IPS DF 6.9 (cell line): ENCODE data around the gene APOL1.
"Not testable (repeated sequence)": the region's sequence is repeated elsewhere in the genome, so short reads cannot be mapped to it uniquely, and the experiment has no call there.

Experiments used
- DNase-seq: peaks from one replicate; pipeline ENCODE4 v3.0.0-alpha.2; 2013; ENCODE audit warnings: low read depth, low spot score
- H3K27ac ChIP-seq: one replicate; pipeline ENCODE4 v1.5.1; 2013; ENCODE audit warnings: low read length, control low read depth
- H3K27me3 ChIP-seq: 2 replicates; pipeline ENCODE4 v1.6.1; 2013; ENCODE audit warnings: mild to moderate bottlenecking, low read length; ENCODE audit not compliant: control insufficient read depth, insufficient read depth
- H3K36me3 ChIP-seq: 2 replicates; pipeline ENCODE4 v1.6.1; 2013; ENCODE audit warnings: low read length; ENCODE audit not compliant: control insufficient read depth, insufficient read depth
- H3K4me1 ChIP-seq: 2 replicates; pipeline ENCODE4 v1.6.1; 2013; ENCODE audit warnings: low read length; ENCODE audit not compliant: control insufficient read depth, insufficient read depth
- H3K4me3 ChIP-seq: 2 replicates; pipeline ENCODE4 v1.5.1; 2013; ENCODE audit warnings: mild to moderate bottlenecking, low read length
- H3K9me3 ChIP-seq: 2 replicates; pipeline ENCODE4 v1.6.1; 2013; ENCODE audit warnings: low read length, inconsistent platforms; ENCODE audit not compliant: control insufficient read depth, insufficient read depth
- WGBS: extraction: QIAGEN DNeasy Blood & Tissue Kit; methylation state at CpG from one replicate; pipeline ENCODE4 v1.1.7; 2013; ENCODE audit warnings: mixed read lengths, missing lambda C conversion rate; ENCODE audit not compliant: insufficient read length, insufficient coverage; 5-methylcytosine and 5-hydroxymethylcytosine counted together

The APOL1 gene

GRCh38 chr22:36271231-36271630 lies 18.3 kb downstream of the APOL1 start:
- not testable (repeated sequence) for H3K9me3 ChIP-seq, H3K27ac ChIP-seq, H3K4me1 ChIP-seq, H3K4me3 ChIP-seq, H3K36me3 ChIP-seq, DNase-seq, H3K27me3 ChIP-seq
- WGBS = no CpG with 5 or more reads among the region's 7 CpGs

- H3K4me1 ChIP-seq, H3K36me3 ChIP-seq, H3K9me3 ChIP-seq, DNase-seq, H3K4me3 ChIP-seq, H3K27me3 ChIP-seq, H3K27ac ChIP-seq: not testable (repeated sequence)
- no CpG with 5 or more reads among the region's 5 CpGs for WGBS
These were observed 19.0 kb downstream of the APOL1 start for GRCh38 chr22:36271951-36272350.

- WGBS = no CpG with 5 or more reads among the region's 5 CpGs
- no peaks in the 10 kb centered on the region for H3K9me3 ChIP-seq
- H3K27me3 ChIP-seq = no peaks in the 10 kb centered on the region
- no peaks in the 10 kb centered on the region for H3K36me3 ChIP-seq
- peaks cover 1% of the 10 kb centered on the region; the same call in 1 of the 2 replicates for H3K4me1 ChIP-seq
- no peak for DNase-seq
- no peak overlapping the region for H3K4me3 ChIP-seq
- H3K27ac ChIP-seq = no peak overlapping the region
These were observed 21.6 kb downstream of the APOL1 start for GRCh38 chr22:36274531-36274930.

- Histone ChIP-seq H3K4me1 (peaks cover 1% of the 10 kb centered on the region; the same call in 1 of the 2 replicates), H3K36me3 (peaks cover 9% of the 10 kb centered on the region; the same call in 1 of the 2 replicates), H3K27ac (no peak overlapping the region), H3K9me3 (no peaks in the 10 kb centered on the region), H3K27me3 (no peaks in the 10 kb centered on the region), H3K4me3 (0 out of 2 replicates have a peak overlapping the region, but pooled peaks have one; percentile 10)
- no CpG with 5 or more reads among the region's 18 CpGs for WGBS
- peak; percentile 68 for DNase-seq
These were observed 24.8 kb downstream of the APOL1 start for GRCh38 chr22:36277482-36278291.

- no peaks in the 10 kb centered on the region for H3K9me3 ChIP-seq
- DNase-seq = no peak
- H3K27me3 ChIP-seq = no peaks in the 10 kb centered on the region
- H3K27ac ChIP-seq = no peak overlapping the region
- H3K4me3 ChIP-seq = no peak overlapping the region
- H3K4me1 ChIP-seq = peaks cover 1% of the 10 kb centered on the region; the same call in 1 of the 2 replicates
- H3K36me3 ChIP-seq = peaks cover 18% of the 10 kb centered on the region
- WGBS = no CpG with 5 or more reads among the region's 8 CpGs
These were observed 26.3 kb downstream of the APOL1 start for GRCh38 chr22:36279219-36279666.

- H3K4me3 ChIP-seq = no peak overlapping the region
These were observed 27.4 kb downstream of the APOL1 start for GRCh38 chr22:36280379-36280778.

GRCh38 chr22:36281781-36282327 lies 28.9 kb downstream of the APOL1 start:
- no peak for DNase-seq
- no peaks in the 10 kb centered on the region for H3K27me3 ChIP-seq
- peaks cover 3% of the 10 kb centered on the region; the same call in 1 of the 2 replicates for H3K4me1 ChIP-seq
- H3K36me3 ChIP-seq = peaks cover 44% of the 10 kb centered on the region
- H3K9me3 ChIP-seq = no peaks in the 10 kb centered on the region
- H3K27ac ChIP-seq = no peak overlapping the region
- no peak overlapping the region for H3K4me3 ChIP-seq
- WGBS = no CpG with 5 or more reads among the region's 14 CpGs

More at GRCh38 chr22:36280379-36280778, 27.4 kb downstream of the APOL1 start:
- DNase-seq = no peak
- no CpG with 5 or more reads among the region's 8 CpGs for WGBS
- Histone ChIP-seq H3K36me3 (peaks cover 29% of the 10 kb centered on the region), H3K27ac (no peak overlapping the region), H3K27me3 (no peaks in the 10 kb centered on the region), H3K4me1 (peaks cover 1% of the 10 kb centered on the region; the same call in 1 of the 2 replicates), H3K9me3 (no peaks in the 10 kb centered on the region)

- peaks cover 45% of the 10 kb centered on the region for H3K36me3 ChIP-seq
- no peak overlapping the region for H3K27ac ChIP-seq
- no peak for DNase-seq
- peaks cover 3% of the 10 kb centered on the region; the same call in 1 of the 2 replicates for H3K4me1 ChIP-seq
- no CpG with 5 or more reads among the region's 24 CpGs for WGBS
- no peaks in the 10 kb centered on the region for H3K27me3 ChIP-seq
- H3K4me3 ChIP-seq = no peak overlapping the region
- no peaks in the 10 kb centered on the region for H3K9me3 ChIP-seq
These were observed 29.4 kb downstream of the APOL1 start for GRCh38 chr22:36282328-36282831.

GRCh38 chr22:36284171-36284571 lies 31.2 kb downstream of the APOL1 start:
- no peak for DNase-seq
- no CpG with 5 or more reads among the region's 24 CpGs for WGBS
- Histone ChIP-seq H3K36me3 (peaks cover 59% of the 10 kb centered on the region), H3K27me3 (no peaks in the 10 kb centered on the region), H3K27ac (no peak overlapping the region), H3K4me1 (peaks cover 2% of the 10 kb centered on the region; the same call in 1 of the 2 replicates), H3K9me3 (no peaks in the 10 kb centered on the region), H3K4me3 (no peak overlapping the region)

GRCh38 chr22:36285017-36285416 lies 32.1 kb downstream of the APOL1 start:
- H3K4me1 ChIP-seq = peaks cover 2% of the 10 kb centered on the region; the same call in 1 of the 2 replicates
- no peak overlapping the region for H3K4me3 ChIP-seq
- no peak overlapping the region for H3K27ac ChIP-seq
- H3K27me3 ChIP-seq = no peaks in the 10 kb centered on the region
- WGBS = no CpG with 5 or more reads among the region's 12 CpGs
- no peaks in the 10 kb centered on the region for H3K9me3 ChIP-seq
- peaks cover 67% of the 10 kb centered on the region for H3K36me3 ChIP-seq
- no peak for DNase-seq
